ENCODE measurements around the gene GRIK1.

Gene GRIK1

DNA sequence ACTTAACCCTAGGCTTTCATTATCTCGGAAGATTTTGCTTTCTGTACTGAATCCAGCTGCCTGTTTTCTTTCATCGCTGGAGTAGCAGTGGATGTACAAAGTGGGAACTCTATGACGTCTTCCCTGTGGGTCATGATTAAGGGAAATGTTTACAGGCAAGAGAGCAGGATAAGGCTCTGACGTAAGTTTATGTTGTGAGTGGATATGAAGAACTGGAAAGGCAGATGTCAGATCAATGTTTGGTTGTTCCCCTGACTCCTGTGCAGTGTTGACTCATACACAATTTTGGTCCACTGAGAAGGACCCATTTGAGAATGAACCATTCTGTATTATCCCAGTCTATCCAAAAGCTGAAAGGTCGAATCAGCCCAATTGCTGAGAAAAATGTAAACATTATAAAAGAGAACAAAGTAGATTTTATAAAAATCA lies 292.4 kb downstream of the GRIK1 start:
- H3K9me3 Mint-ChIP-seq: no peaks in the 10 kb centered on the region
- H3K27ac Mint-ChIP-seq: no peak overlapping the region
- DNase-seq (ENCODE audit: low spot score): no peak
- no peaks in the 10 kb centered on the region for H3K4me1 Mint-ChIP-seq (ENCODE audit: low read depth)
- H3K27me3 Mint-ChIP-seq (ENCODE audit: low read depth): peaks cover 3% of the 10 kb centered on the region
- no peaks in the 10 kb centered on the region for H3K36me3 Mint-ChIP-seq (ENCODE audit: low read depth)
- no peak overlapping the region for H3K4me3 Mint-ChIP-seq

DNA sequence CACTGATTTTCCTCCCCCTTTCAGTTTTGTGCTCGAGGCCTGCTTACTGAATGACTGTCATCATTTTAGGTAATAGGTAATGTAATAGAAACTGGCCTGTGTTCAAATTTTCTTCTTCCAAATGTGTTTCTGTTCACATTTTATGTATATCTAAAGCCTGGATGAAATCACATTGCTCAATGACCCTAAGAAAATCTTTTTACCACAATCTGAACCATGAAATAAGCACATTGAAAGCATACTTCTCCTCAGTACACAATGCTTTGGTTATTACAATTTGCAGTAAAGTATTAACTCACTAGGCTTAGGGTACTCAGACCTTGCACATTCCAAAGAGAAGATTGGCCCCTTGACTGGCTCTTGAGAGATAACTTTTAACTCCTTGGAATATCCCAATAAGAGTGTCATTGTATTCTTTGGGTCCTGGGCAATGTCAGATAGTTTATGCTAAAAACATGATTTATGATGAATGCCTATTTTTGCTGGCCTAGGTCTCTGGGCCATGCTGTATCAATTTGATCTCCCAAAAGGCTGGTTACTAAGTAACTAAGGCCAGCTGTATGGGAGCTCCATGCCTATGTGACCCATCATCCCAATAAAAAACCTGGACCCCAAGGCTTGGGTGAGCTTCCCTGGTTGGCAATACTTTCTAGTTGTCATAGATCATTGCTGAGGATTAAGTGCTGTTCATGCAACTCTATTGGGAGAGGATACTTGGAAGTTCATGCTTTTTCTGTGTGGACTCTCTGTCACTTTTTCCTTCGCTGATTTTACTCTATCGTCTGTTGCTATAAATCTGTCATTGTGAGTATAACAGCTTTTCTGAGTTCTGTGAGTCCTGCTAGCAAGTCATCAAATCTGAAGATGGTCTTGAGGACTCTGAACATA lies 293.9 kb downstream of the GRIK1 start:
- Mint-ChIP-seq H3K36me3 (ENCODE audit: low read depth) (no peaks in the 10 kb centered on the region), H3K4me3 (no peak overlapping the region), H3K9me3 (no peaks in the 10 kb centered on the region), H3K27ac (no peak overlapping the region), H3K27me3 (ENCODE audit: low read depth) (peaks cover 3% of the 10 kb centered on the region), H3K4me1 (ENCODE audit: low read depth) (no peaks in the 10 kb centered on the region)
- no peak for DNase-seq (ENCODE audit: low spot score)

DNA sequence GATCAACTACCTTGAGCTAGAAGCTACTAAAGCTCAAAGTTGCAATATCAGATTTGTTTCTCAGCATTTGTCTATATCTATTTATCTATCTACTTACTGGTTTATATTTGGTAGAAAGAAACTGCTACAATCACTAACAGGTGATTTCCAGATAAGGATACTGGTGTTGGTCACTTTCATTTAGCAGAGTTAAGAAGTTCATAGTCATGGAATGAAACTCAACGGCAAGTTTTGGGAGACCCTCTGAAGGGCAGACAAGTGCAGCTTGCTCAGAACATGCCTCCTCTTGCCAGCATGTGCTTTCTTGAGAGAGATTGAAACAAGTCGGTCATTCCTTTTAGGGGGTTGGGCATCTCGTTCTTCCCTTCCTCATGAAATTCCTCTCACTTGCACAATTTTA lies 296.5 kb downstream of the GRIK1 start:
- Mint-ChIP-seq H3K4me1 (ENCODE audit: low read depth) (no peaks in the 10 kb centered on the region), H3K36me3 (ENCODE audit: low read depth) (no peaks in the 10 kb centered on the region), H3K9me3 (no peaks in the 10 kb centered on the region), H3K27me3 (ENCODE audit: low read depth) (no peaks in the 10 kb centered on the region), H3K27ac (no peak overlapping the region), H3K4me3 (no peak overlapping the region)
- DNase-seq (ENCODE audit: low spot score): no peak

DNA sequence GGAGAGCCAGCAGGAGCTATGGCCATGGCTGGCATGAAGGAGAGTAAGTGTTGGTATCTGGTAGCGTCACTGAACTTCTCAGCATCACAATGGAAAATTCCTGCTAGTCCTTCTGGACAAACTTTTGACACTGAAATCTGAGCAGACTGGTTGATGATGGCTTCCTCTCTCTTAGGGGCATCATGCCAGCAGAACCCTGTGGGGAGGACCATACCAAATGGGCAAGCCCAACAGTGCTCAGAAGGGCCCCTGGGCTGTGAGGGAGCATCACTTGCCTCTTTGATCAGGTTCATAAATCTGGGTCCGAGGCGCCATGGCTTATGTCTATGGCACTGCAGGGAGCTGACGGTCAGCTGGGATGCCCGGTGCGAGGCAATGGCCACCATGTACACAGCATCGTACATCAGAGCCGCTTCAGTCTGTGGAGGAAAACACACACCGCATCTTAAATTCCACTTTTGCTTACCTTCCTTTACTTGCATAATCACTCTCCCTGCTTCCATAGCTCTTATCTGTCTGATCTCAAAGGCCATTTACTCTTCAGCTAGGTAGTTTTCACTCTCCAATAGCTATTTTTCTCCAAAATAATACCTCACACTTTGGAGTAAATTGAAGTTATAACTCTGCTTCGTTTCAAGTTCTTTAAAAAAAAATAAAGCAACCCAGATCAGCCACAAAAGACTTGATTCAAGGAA lies 297.1 kb downstream of the GRIK1 start:
- Mint-ChIP-seq H3K36me3 (ENCODE audit: low read depth) (no peaks in the 10 kb centered on the region), H3K9me3 (no peaks in the 10 kb centered on the region), H3K4me1 (ENCODE audit: low read depth) (no peaks in the 10 kb centered on the region), H3K27me3 (ENCODE audit: low read depth) (no peaks in the 10 kb centered on the region), H3K27ac (no peak overlapping the region), H3K4me3 (no peak overlapping the region)
- no peak for DNase-seq (ENCODE audit: low spot score)

DNA sequence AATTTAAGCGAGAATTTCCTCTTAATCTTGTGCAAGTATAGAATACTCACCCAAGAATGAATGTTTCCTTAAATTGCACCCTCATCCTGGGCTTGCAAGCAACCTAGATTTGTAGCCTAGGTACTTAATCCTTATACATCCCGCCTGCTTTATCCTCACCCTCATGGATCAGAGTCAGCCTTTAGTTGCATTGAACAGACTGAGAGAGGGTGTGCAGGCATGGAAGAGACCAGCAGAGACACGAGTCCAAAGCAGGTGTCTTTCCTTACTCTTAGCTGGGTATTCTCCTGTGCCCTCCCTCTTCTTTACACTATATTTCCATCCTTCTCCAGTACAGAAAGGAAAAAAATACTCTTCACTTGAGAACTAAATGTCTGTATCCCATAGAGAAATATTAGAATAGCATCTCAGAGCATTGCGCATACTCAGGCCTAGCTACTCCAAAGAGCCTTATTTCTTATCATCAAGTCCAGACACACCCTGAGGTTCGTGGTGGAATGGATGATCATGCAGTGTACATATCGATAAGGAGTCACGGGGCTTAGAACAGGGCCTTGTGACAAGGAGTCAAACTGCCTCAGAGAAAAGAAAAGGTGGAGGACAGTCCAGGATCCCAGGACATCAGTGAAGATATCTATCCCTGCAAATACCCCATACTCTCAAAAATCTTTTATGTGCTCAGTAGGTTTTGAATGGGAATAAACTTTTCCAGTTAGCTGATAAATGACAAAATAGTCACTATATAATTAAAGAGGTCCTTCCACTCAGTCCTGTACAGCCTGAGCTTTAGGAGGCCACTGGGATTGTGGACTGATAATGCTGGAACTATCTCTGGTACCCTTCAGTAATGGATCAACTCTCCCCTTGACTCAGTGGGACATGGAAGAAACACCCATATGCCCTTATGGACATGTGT lies 297.9 kb downstream of the GRIK1 start:
- DNase-seq (ENCODE audit: low spot score): no peak
- no peaks in the 10 kb centered on the region for H3K4me1 Mint-ChIP-seq (ENCODE audit: low read depth)
- H3K36me3 Mint-ChIP-seq (ENCODE audit: low read depth): no peaks in the 10 kb centered on the region
- H3K9me3 Mint-ChIP-seq: no peaks in the 10 kb centered on the region
- no peaks in the 10 kb centered on the region for H3K27me3 Mint-ChIP-seq (ENCODE audit: low read depth)
- H3K27ac Mint-ChIP-seq: no peak overlapping the region
- H3K4me3 Mint-ChIP-seq: no peak overlapping the region

DNA sequence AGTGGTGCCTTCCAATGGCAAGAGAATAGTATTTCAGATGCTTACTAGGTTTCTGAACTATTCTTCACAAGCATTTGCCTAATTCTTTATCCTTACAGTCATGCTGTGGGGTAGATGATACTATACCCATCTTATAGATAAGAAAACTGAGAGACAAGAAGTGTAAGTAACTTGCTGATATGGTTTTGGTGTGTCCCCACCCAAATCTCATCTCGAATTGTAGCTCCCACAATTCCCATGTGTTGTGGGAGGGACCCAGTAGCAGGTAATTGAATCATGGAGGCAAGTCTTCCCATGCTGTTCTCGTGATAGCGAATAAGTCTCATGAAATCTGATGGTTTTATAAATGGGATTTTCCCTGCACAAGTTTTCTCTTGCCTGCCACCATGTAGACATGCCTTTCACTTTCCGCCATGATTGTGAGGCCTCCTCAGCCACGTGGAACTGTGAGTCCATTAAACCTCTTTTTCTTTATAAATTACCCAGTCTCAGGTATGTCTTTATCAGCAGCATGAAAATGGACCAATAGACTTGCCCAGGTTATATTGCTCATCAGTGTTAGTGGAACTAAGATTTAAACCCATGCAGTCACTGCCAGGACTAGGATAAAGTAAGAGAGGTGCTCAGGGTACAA lies 298.7 kb downstream of the GRIK1 start:
- no peak for DNase-seq (ENCODE audit: low spot score)
- H3K9me3 Mint-ChIP-seq: no peaks in the 10 kb centered on the region
- no peaks in the 10 kb centered on the region for H3K4me1 Mint-ChIP-seq (ENCODE audit: low read depth)
- H3K27ac Mint-ChIP-seq: no peak overlapping the region
- no peaks in the 10 kb centered on the region for H3K27me3 Mint-ChIP-seq (ENCODE audit: low read depth)
- no peaks in the 10 kb centered on the region for H3K36me3 Mint-ChIP-seq (ENCODE audit: low read depth)
- H3K4me3 Mint-ChIP-seq: no peak overlapping the region

DNA sequence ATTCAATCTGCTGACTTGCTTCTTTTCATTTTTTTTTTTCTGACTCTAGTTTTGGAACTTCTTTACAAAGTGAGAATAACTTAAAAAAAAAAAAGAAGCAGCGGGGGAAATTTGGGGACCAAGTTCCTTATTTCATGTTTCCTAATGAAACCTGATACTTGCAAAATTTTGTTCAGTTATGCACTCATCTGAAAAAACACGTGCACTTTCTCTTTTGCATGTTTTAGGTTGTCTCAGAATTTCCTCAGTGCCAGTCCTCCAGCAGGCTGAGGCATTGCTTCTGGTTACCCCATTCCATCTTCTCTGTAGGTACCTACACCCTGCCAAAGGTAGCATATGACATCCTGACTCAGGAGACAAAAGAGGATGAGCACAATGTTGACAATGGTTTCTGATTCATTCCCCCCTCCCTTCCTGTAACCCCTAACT lies 299.7 kb downstream of the GRIK1 start:
- H3K27me3 Mint-ChIP-seq (ENCODE audit: low read depth): no peaks in the 10 kb centered on the region
- no peaks in the 10 kb centered on the region for H3K4me1 Mint-ChIP-seq (ENCODE audit: low read depth)
- no peaks in the 10 kb centered on the region for H3K9me3 Mint-ChIP-seq
- no peaks in the 10 kb centered on the region for H3K36me3 Mint-ChIP-seq (ENCODE audit: low read depth)
- H3K27ac Mint-ChIP-seq: no peak overlapping the region
- DNase-seq (ENCODE audit: low spot score): no peak
- H3K4me3 Mint-ChIP-seq: no peak overlapping the region

DNA sequence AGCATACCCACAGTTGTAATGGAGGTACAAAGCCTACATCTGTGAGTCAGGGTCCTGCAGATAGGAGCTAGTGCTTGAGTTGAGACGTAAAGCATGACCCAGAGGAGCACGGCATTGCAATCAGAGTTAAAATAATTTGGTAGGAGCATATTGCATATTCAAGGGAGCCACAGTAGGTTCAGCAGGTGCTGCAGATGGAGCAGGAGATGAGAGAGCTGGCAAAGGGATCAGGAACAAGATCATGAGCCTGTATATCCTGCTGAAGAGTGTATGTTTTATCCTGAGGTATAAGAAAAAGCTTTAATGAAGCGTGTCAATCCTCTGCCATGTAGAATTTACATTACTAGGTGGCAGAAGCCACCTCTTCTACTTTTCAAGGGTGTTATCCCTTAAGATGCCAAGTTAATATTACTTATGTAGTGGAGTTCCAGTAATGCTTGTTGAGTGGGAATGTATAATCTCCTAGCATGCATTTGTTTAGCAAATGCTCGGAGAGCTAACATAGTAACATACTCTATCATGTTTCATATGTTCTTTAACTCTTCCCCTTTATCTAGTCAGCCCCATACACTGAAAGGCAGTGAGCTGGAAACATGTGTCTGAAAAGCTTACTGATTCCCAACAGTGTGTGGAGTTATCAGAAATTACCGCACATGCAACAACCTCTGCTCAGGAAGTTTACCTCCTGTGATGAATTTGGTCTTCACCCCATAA lies 300.3 kb downstream of the GRIK1 start:
- no peaks in the 10 kb centered on the region for H3K27me3 Mint-ChIP-seq (ENCODE audit: low read depth)
- H3K27ac Mint-ChIP-seq: no peak overlapping the region
- H3K4me3 Mint-ChIP-seq: no peak overlapping the region
- H3K9me3 Mint-ChIP-seq: no peaks in the 10 kb centered on the region
- no peak for DNase-seq (ENCODE audit: low spot score)
- no peaks in the 10 kb centered on the region for H3K4me1 Mint-ChIP-seq (ENCODE audit: low read depth)
- H3K36me3 Mint-ChIP-seq (ENCODE audit: low read depth): no peaks in the 10 kb centered on the region

DNA sequence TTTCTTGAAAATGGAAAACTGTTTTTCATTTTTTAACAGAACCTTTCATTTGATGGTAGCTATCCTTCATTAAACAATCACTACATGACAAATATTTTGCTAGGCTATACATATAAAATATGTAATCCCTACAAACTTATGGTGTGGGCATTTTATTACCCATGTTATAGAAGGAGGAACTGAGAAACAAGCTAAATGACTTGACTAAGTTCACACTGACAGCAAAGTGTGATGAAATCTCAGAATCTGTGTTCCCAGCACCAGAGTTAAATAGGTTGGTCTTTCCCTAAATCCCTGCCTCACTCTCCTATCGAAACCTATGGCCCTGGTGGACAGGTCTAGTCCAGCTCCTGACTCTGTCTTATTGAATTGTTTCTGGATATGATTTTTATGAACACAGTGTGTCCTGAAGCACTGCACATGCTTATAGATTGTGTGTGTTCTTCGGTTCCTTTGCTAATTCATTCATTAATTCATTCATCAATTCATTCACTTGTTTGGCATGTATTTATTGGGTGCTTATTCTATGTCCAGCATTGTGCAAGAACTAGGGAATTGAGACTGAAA lies 301.0 kb downstream of the GRIK1 start:
- no peak for DNase-seq (ENCODE audit: low spot score)
- no peaks in the 10 kb centered on the region for H3K4me1 Mint-ChIP-seq (ENCODE audit: low read depth)
- no peaks in the 10 kb centered on the region for H3K36me3 Mint-ChIP-seq (ENCODE audit: low read depth)
- no peak overlapping the region for H3K4me3 Mint-ChIP-seq
- H3K27ac Mint-ChIP-seq: no peak overlapping the region
- no peaks in the 10 kb centered on the region for H3K27me3 Mint-ChIP-seq (ENCODE audit: low read depth)
- no peaks in the 10 kb centered on the region for H3K9me3 Mint-ChIP-seq

DNA sequence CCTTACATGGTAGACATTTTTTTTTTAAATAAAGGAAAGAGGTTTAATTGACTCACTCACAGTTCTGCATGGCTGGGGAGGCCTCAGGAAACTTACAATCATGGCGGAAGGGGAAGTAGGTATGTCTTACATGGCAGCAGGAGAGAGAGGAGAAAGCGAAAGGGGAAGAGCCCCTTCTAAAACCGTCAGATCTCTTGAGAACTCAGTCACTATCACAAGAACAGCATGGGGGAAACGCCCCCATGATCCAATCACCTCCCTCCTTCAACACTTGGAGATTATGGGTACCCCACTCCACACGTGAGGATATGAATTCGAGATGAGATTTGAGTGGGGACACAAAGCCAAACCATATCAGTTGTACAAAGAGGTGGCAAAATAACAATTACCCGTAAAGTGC lies 301.7 kb downstream of the GRIK1 start:
- no peak overlapping the region for H3K27ac Mint-ChIP-seq
- no peaks in the 10 kb centered on the region for H3K27me3 Mint-ChIP-seq (ENCODE audit: low read depth)
- no peak overlapping the region for H3K4me3 Mint-ChIP-seq
- H3K9me3 Mint-ChIP-seq: no peaks in the 10 kb centered on the region
- DNase-seq (ENCODE audit: low spot score): no peak
- H3K36me3 Mint-ChIP-seq (ENCODE audit: low read depth): no peaks in the 10 kb centered on the region
- H3K4me1 Mint-ChIP-seq (ENCODE audit: low read depth): no peaks in the 10 kb centered on the region

DNA sequence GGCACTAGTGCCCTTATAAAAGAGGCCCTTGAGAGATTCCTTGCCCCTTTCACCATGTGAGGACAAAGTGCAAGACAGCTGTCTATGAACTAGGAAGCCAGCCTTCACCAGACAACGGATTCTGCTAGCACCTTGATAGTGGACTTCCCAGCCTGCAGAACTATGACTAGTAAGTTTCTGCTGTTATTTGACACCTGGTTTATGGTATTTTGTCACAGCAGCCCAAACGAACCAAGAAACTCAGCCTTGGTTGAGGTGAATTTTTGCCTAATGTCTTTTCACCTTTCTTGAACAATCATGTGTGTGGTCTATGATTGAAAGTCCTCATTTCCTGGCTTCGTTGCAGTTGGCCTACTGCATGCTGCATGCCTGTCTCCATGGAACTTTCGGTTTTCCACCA lies 302.2 kb downstream of the GRIK1 start:
- Mint-ChIP-seq H3K9me3 (no peaks in the 10 kb centered on the region), H3K36me3 (ENCODE audit: low read depth) (no peaks in the 10 kb centered on the region), H3K27me3 (ENCODE audit: low read depth) (no peaks in the 10 kb centered on the region), H3K4me1 (ENCODE audit: low read depth) (no peaks in the 10 kb centered on the region), H3K27ac (no peak overlapping the region), H3K4me3 (no peak overlapping the region)
- DNase-seq (ENCODE audit: low spot score): no peak

DNA sequence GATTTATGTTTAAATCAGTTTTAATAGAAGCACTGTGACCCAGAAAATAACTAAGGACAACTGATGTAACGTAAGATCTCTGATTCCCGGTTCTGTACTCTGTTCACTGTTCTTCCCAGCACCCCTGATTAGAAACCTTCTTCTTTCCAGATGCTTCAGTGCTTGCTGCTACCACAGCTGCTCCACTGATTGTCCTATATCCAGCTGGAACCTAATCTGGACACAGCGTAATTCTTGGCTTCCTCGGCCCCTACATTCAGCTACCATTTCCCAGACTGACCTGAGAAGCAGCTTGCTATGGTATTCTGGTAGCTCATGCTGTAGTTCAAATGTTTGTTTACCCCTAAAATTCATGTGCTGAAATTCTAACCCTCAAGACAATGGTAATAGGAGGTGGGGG lies 302.7 kb downstream of the GRIK1 start:
- H3K27me3 Mint-ChIP-seq (ENCODE audit: low read depth): no peaks in the 10 kb centered on the region
- H3K36me3 Mint-ChIP-seq (ENCODE audit: low read depth): no peaks in the 10 kb centered on the region
- H3K4me1 Mint-ChIP-seq (ENCODE audit: low read depth): no peaks in the 10 kb centered on the region

DNA sequence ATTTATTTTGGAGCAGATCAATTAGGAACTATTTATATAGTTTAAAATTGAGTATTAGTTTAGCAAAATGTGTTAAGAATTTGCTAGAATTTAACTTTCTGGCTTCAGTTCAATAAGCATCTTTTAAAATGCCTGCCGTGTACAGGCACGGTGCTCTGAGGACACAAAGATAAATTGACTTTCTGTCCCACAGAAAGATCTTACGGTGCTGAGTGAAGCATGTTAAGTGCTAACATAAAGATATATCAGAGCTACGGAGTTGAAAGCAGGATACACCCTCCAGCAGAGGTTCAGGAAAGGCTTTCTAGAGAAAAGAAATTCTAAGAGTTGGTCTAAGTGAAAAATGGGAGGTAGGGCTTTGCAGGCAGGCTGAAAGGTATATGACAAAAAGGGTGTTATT lies 305.4 kb downstream of the GRIK1 start:
- Mint-ChIP-seq H3K4me1 (ENCODE audit: low read depth) (no peaks in the 10 kb centered on the region), H3K27me3 (ENCODE audit: low read depth) (no peaks in the 10 kb centered on the region), H3K27ac (no peak overlapping the region), H3K4me3 (no peak overlapping the region), H3K36me3 (ENCODE audit: low read depth) (no peaks in the 10 kb centered on the region), H3K9me3 (no peaks in the 10 kb centered on the region)
- DNase-seq (ENCODE audit: low spot score): no peak

More for the DNA sequence above, 302.7 kb downstream of the GRIK1 start:
- H3K27ac Mint-ChIP-seq: no peak overlapping the region
- no peak overlapping the region for H3K4me3 Mint-ChIP-seq
- no peak for DNase-seq (ENCODE audit: low spot score)
- H3K9me3 Mint-ChIP-seq: no peaks in the 10 kb centered on the region
